ENCODE results near the gene PTPA. TPM values are rescaled to one million over a fixed set of nuclear protein-coding genes. Genes with fewer than 3 reads are reported as not detected.

PTPA gene
- total RNA-seq, 2 experiments from 2014 or later = 88.3 to 97.7 TPM

DNA sequence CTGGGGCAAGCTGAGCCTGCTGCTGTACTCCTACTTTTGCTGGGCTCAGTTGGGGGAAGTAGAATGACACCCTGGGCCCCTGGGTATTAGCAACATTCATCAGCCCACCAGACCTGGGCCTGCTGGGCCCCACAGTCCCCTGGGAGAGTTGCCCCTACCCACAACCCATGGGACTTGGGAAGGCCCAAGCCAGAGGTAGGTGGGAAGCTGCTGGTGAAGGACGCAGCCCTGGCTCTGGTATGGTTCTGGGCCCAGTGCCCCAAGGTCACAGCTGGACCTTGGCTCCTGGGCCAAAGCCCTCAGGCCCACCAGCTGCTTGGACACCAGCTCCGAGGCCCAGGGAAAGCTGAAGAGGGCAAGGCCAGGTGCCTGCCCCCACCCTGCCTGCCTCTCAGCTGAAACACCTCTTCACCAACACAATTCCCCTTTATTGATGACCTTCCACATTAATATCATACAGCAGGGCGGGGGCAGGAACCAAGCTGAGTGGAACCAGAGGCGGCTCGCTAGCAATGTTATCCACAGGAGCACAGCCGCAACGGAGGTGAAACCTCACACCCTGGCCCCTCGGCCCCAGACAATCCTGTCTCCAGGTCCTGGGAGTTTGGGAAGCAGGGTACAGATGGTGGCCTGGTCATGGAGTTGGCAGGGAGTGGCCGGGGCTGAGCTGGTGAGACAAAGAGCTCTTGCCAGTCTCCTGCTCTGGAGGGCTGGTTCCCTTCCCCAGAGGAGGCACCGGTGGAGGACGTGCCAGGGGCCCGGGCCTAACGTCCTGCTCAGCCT lies 16.6 kb upstream of the PTPA start:
- DNase-seq = no peak
- ChIA-PET CTCF (no interaction called here), POLR2A (interaction anchor here (0.8 to 2.0 kb wide), 4 partner anchors 9 to 17 kb away, joined by 3 to 8 read pairs (median 3); partner anchors contain the start of gene PTPA)
- Mint-ChIP-seq H3K27ac (no peak overlapping the region), H3K27me3 (no peaks in the 10 kb centered on the region), H3K4me1 (no peaks in the 10 kb centered on the region), H3K36me3 (ENCODE audit: low read depth) (peaks cover 6% of the 10 kb centered on the region), H3K9me3 (no peaks in the 10 kb centered on the region), H3K4me3 (no peak overlapping the region)

DNA sequence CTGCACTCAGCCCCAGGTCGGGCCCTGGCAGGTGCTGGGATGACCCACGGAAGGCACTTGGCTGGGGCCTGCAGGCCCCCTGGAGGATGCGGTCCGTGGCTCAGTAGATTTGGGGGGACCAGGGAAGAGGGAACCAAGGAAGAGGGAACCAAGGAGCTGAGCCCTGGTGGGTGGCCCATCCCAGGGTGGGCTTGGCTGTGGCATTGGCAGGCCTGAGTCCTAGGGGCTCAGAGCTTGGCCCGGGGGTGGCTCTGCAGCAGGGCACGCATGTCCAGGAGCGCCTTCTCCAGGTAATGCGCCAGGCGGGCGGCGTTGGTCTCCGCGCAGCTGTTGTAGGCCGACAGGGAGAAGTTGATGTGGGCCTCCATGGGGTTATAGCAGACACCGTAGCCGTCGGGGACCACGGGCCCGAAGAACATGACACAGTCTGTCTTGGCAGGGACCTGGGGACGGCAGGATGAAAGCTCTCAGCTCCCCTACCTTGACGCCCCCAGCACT lies 16.0 kb upstream of the PTPA start:
- ChIA-PET POLR2A (interaction anchor here (0.9 to 2.0 kb wide), 3 partner anchors 11 to 16 kb away, joined by 3 to 8 read pairs (median 3); partner anchors contain the start of gene PTPA), CTCF (interaction anchor here (0.5 to 1.3 kb wide), 2 partner anchors 36 to 783 kb away, joined by 3 read pairs; no protein-coding TSS in a partner anchor)
- no peaks in the 10 kb centered on the region for H3K36me3 Mint-ChIP-seq (ENCODE audit: low read depth)

GRCh38 chr9:129095908-129096307 lies 15.3 kb upstream of the PTPA start:
- Mint-ChIP-seq H3K27ac (no peak overlapping the region), H3K36me3 (ENCODE audit: low read depth) (no peaks in the 10 kb centered on the region), H3K4me1 (no peaks in the 10 kb centered on the region), H3K27me3 (no peaks in the 10 kb centered on the region), H3K4me3 (no peak overlapping the region), H3K9me3 (no peaks in the 10 kb centered on the region)
- CTCF ChIA-PET = interaction anchor here (1.3 kb wide), 1 partner anchor 36 kb away, joined by 3 read pairs; no protein-coding TSS in a partner anchor
- no peak for DNase-seq
- POLR2A ChIA-PET = interaction anchor here (2.0 kb wide), 1 partner anchor 16 kb away, joined by 8 read pairs; the partner anchor contains the start of gene PTPA

More for the DNA sequence above, 16.0 kb upstream of the PTPA start:
- Mint-ChIP-seq H3K9me3 (no peaks in the 10 kb centered on the region), H3K27me3 (no peaks in the 10 kb centered on the region), H3K27ac (no peak overlapping the region), H3K4me3 (no peak overlapping the region), H3K4me1 (no peaks in the 10 kb centered on the region)
- no peak for DNase-seq

DNA sequence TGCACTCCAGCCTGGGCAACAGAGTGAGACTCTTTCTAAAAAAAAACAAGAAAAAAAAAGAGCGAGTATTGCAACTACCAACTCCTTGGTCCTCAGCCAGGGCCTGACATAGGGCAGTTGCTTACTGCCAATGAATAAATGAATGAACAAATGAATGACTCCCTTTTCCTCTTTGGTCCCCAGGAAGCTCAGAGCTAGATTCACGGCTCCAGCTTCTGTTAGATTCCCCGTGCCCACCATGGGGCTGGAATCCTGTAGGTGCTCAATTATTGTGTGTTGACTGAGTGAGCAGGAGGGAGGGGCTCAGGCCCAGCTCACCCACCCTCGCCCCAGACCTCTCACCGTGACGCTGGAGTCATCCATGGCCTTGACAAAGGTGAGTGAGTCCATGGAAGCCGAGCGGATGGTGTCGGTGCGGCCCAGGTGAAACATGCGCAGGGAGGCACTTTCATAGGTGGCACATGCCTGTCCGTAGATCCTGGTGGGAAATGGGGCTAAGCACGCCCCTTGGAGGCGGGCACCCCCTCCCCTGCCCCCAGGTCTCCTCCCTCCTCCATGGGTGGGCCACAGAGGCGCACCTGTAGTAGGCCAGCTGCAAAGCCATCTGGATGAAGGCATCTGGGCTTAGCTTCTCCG lies 13.4 kb upstream of the PTPA start:
- no peak for DNase-seq
- Mint-ChIP-seq H3K27me3 (no peaks in the 10 kb centered on the region), H3K27ac (no peak overlapping the region), H3K9me3 (no peaks in the 10 kb centered on the region), H3K4me1 (no peaks in the 10 kb centered on the region), H3K36me3 (ENCODE audit: low read depth) (no peaks in the 10 kb centered on the region), H3K4me3 (no peak overlapping the region)
- CTCF ChIA-PET = interaction anchor here (1.0 kb wide), 1 partner anchor 9 kb away, joined by 3 read pairs; no protein-coding TSS in a partner anchor
- POLR2A ChIA-PET = interaction anchor here (0.9 to 1.0 kb wide), 2 partner anchors 14 to 32 kb away, joined by 3 to 4 read pairs; no protein-coding TSS in a partner anchor

- Mint-ChIP-seq H3K27ac (no peak overlapping the region), H3K36me3 (ENCODE audit: low read depth) (no peaks in the 10 kb centered on the region), H3K4me3 (no peak overlapping the region), H3K9me3 (no peaks in the 10 kb centered on the region), H3K27me3 (no peaks in the 10 kb centered on the region), H3K4me1 (no peaks in the 10 kb centered on the region)
- ChIA-PET CTCF (interaction anchor here (1.0 kb wide), 1 partner anchor 8 kb away, joined by 3 read pairs; no protein-coding TSS in a partner anchor), POLR2A (interaction anchor here (0.9 to 1.0 kb wide), 2 partner anchors 13 to 32 kb away, joined by 3 to 4 read pairs; no protein-coding TSS in a partner anchor)
- DNase-seq = no peak
Observed at GRCh38 chr9:129098328-129098727, 12.9 kb upstream of the PTPA start.

DNA sequence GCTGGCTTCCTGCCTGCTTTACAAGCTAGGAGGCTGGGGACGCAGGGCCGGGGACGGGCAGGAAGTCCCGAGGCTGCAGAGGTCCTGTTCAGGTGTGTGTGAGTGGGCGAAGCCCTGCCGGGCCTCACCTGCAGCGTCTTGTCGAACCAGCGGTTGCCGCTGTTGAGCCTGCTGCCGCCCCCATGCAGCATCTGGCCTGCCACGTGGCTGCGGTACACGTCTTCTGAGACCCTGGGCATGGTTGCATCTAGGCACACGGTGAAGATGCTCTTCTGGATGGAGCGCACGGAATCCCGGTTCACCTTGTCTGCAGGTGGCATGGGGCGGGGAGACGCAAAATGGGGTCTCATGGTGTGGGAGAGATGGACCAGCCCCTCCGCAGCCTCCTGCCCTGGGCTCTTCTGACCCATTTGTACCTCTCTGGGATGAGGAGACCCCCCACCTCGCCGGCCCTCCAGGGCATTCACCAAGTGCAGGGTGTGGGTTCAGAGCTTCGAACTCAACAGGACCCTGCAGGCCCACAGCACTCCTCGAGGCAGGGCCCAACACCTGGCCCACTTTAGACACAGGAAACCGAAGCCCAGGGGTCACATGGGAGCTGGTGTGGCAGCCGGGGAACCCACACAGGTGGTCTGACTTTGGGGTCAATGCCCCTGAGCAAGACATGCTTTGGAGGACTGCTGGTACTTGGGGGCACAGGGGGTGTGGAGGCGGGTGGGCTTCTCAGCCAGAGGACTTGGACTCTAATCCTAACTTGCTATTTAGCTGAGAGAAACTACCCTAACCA lies 10.6 kb upstream of the PTPA start:
- ChIA-PET CTCF (no interaction called here), POLR2A (interaction anchor here (0.5 to 1.0 kb wide), 2 partner anchors 20 to 270 kb away, joined by 3 read pairs; partner anchors contain the start of gene DOLPP1)
- Mint-ChIP-seq H3K27me3 (no peaks in the 10 kb centered on the region), H3K36me3 (ENCODE audit: low read depth) (no peaks in the 10 kb centered on the region), H3K4me3 (no peak overlapping the region), H3K9me3 (no peaks in the 10 kb centered on the region), H3K4me1 (no peaks in the 10 kb centered on the region), H3K27ac (no peak overlapping the region)
- no peak for DNase-seq

DNA sequence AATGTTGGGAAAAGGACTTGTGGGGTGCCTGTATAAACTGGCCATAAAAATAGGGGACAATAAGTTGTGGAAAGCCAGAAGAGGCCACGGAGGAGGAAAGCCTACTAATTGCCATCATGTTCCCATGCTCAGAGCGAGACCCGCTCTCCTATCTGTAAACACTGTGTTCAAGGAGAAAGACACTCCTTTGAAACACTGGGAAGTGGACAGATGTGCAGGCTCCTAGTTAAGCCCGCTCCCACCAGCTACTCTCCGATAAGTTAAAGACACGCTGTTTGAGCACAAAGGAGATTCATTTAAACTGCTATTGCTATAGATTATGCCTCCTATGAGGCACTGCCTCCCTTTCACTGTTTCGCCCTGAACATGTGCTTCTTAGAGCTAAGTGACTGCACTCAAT lies 9.9 kb upstream of the PTPA start:
- CTCF ChIA-PET = no interaction called here
- Mint-ChIP-seq H3K4me1 (no peaks in the 10 kb centered on the region), H3K9me3 (no peaks in the 10 kb centered on the region), H3K27me3 (no peaks in the 10 kb centered on the region), H3K36me3 (ENCODE audit: low read depth) (no peaks in the 10 kb centered on the region), H3K27ac (no peak overlapping the region), H3K4me3 (no peak overlapping the region)
- DNase-seq = no peak
- POLR2A ChIA-PET = interaction anchor here (0.5 kb wide), 1 partner anchor 271 kb away, joined by 3 read pairs; no protein-coding TSS in a partner anchor

- ChIA-PET CTCF (no interaction called here), POLR2A (no interaction called here)
- no peaks in the 10 kb centered on the region for H3K9me3 Mint-ChIP-seq
- H3K36me3 Mint-ChIP-seq (ENCODE audit: low read depth) = no peaks in the 10 kb centered on the region
- H3K27ac Mint-ChIP-seq = no peak overlapping the region
- no peak for DNase-seq
- no peaks in the 10 kb centered on the region for H3K27me3 Mint-ChIP-seq
- no peak overlapping the region for H3K4me3 Mint-ChIP-seq
- no peaks in the 10 kb centered on the region for H3K4me1 Mint-ChIP-seq
Observed at GRCh38 chr9:129102095-129102525, 9.1 kb upstream of the PTPA start.

DNA sequence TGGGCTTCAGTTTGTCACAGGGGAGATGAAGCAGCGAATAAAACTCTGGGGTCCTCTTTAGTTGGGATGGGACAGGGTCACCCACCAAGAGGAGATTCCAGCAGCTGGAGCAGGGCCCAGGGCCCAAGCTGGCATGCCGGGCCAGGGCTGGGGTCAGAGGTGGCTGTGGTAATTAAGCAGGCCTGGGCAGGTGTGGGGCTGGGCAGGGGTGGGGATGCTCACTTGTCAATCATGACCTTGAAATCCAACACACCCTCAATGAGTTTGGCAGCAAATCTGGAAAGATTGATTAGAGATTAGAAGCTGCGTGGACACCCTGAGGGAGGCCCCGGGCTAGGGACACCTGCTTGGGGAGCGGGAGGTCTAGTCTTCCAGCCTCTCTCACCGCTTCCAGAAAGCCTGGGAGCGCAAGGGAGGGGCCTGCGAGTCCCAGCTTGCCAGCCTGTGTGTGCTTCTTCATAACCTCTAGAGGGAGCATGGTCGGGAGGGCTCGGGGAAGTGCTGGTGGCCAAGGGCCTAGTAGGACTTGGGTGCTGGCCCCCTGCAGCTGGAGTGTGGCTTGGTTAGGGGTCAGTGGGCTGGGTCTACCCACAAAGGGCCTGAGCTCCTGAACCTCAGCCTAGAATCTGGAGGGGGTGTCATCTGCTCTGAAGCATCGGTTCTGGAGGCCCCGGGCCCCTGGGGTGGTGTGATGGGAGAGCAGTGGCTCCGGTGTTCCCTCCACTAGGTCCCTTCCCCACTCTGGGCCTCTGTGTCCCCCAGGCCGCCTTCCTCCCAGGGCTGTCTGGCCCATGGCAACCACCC lies 8.2 kb upstream of the PTPA start:
- peaks cover 3% of the 10 kb centered on the region for H3K36me3 Mint-ChIP-seq (ENCODE audit: low read depth)
- no peaks in the 10 kb centered on the region for H3K27me3 Mint-ChIP-seq
- peak; percentile 28 for DNase-seq
- CTCF ChIA-PET = interaction anchor here (0.7 to 0.9 kb wide), 2 partner anchors 9 to 23 kb away, joined by 3 read pairs; partner anchors contain the start of gene DOLPP1
- POLR2A ChIA-PET = interaction anchor here (1.3 kb wide), 1 partner anchor 9 kb away, joined by 3 read pairs; no protein-coding TSS in a partner anchor
- H3K27ac Mint-ChIP-seq = no peak overlapping the region
- no peaks in the 10 kb centered on the region for H3K9me3 Mint-ChIP-seq
- H3K4me3 Mint-ChIP-seq = no peak overlapping the region
- H3K4me1 Mint-ChIP-seq = no peaks in the 10 kb centered on the region

DNA sequence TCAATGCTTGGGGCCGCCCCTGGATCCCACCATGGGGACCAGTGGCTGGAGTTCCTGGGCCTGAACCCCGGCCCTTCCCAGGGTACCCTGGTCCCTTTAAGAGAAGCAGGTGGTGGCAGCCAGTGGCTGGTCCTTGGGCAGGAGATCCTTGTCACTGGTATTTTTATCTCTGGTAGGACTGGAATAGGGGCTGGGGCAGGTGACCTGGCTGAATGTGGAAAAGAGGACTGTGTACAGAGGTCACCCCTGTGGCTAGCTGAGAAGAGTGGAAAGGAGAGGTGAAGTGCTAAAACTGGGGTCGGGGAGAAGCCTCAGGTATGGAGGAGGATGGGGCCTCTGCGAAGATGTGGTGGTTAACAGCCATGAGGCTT lies 7.6 kb upstream of the PTPA start:
- ChIA-PET CTCF (interaction anchor here (0.7 to 0.9 kb wide), 2 partner anchors 8 to 23 kb away, joined by 3 read pairs; partner anchors contain the start of gene DOLPP1), POLR2A (interaction anchor here (1.3 kb wide), 1 partner anchor 9 kb away, joined by 3 read pairs; no protein-coding TSS in a partner anchor)
- H3K9me3 Mint-ChIP-seq = no peaks in the 10 kb centered on the region
- no peak for DNase-seq
- no peak overlapping the region for H3K27ac Mint-ChIP-seq
- H3K4me3 Mint-ChIP-seq = no peak overlapping the region
- H3K4me1 Mint-ChIP-seq = peaks cover 3% of the 10 kb centered on the region
- H3K27me3 Mint-ChIP-seq = no peaks in the 10 kb centered on the region
- H3K36me3 Mint-ChIP-seq (ENCODE audit: low read depth) = peaks cover 3% of the 10 kb centered on the region

- Mint-ChIP-seq H3K9me3 (no peaks in the 10 kb centered on the region), H3K4me3 (no peak overlapping the region), H3K4me1 (peaks cover 6% of the 10 kb centered on the region), H3K36me3 (ENCODE audit: low read depth) (peaks cover 3% of the 10 kb centered on the region), H3K27ac (no peak overlapping the region), H3K27me3 (no peaks in the 10 kb centered on the region)
- CTCF ChIA-PET = no interaction called here
- POLR2A ChIA-PET = interaction anchor here (1.3 kb wide), 1 partner anchor 10 kb away, joined by 3 read pairs; no protein-coding TSS in a partner anchor
- no peak for DNase-seq
Observed at GRCh38 chr9:129104051-129104450, 7.2 kb upstream of the PTPA start.

Measured in activated CD4-positive, alpha-beta memory T cell treated with anti-CD3 and anti-CD28 coated beads, Interleukin-2, amount 10 ng/mL, durations not matched to agents 7 days and 5 days (primary cell).